Right lobe of liver (tissue), 6 donors: ENCODE results near the gene HDDC2. TPM values are rescaled to one million over a fixed set of nuclear protein-coding genes. Genes with fewer than 3 reads are reported as not detected.

Experiments
- ATAC-seq, 4 donors: fragments of 200-7000 bp; cut with Tn5 transposase; one replicate each; pipeline ENCODE4 v1.9.1; 2020; ENCODE audit warnings: mild to moderate bottlenecking in 4 of 4, moderate library complexity in 4 of 4
- DNase-seq, 3 donors: peaks; one replicate each; pipeline ENCODE4 v3.0.0-alpha.2; 2020
- H3K27ac ChIP-seq, 3 donors: fragments of 200-600 bp; one replicate each; pipeline ENCODE4 v1.8.0; 2022
- H3K27me3 ChIP-seq, 2 donors: fragments of 200-600 bp; one replicate each; pipeline ENCODE4 v1.8.0; 2022
- H3K36me3 ChIP-seq, 4 donors: fragments of 200-600 bp; sonication (generic) in 1 of 4; one replicate each; pipeline versions ENCODE4 v1.5.1 to v1.8.0; 2017 to 2022; ENCODE audit warnings: control low read depth in 1 of 4
- H3K4me1 ChIP-seq, 4 donors: fragments of 200-600 bp; sonication (generic) in 1 of 4; one replicate each; pipeline versions ENCODE4 v1.5.1 to v1.8.0; 2017 to 2022; ENCODE audit warnings: control low read depth in 1 of 4
- H3K4me3 ChIP-seq, 3 donors: fragments of 200-600 bp; one replicate each; pipeline ENCODE4 v1.8.0; 2022
- H3K9me3 ChIP-seq, 4 donors: fragments of 200-600 bp; sonication (generic) in 1 of 4; one replicate each; pipeline versions ENCODE4 v1.5.1 to v1.8.0; 2017 to 2022; ENCODE audit warnings: control low read depth in 1 of 4
- CTCF ChIP-seq, 4 donors: fragments of 200-600 bp in 3 of 4; fragments of 450-650 bp in 1 of 4; IDR thresholded peaks; one replicate each; pipeline versions ENCODE4 v1.5.1 to v1.8.0; 2016 to 2022; ENCODE audit warnings: antibody characterized with exemption in 4 of 4, mild to moderate bottlenecking in 2 of 4
- POLR2A ChIP-seq: fragments of 450-650 bp; IDR thresholded peaks from one replicate; pipeline ENCODE4 v1.6.1; 2017; ENCODE audit warnings: antibody characterized with exemption, mild to moderate bottlenecking
- WGBS: methylation state at CpG from one replicate; pipeline ENCODE4 v1.1.6; 2018; ENCODE audit warnings: low coverage, low lambda C conversion rate; ENCODE audit not compliant: insufficient coverage; ENCODE audit errors: missing lambda C conversion rate; 5-methylcytosine and 5-hydroxymethylcytosine counted together
- intact Hi-C, 2 donors: fragments of 100-400 bp; cut with DNase I; formaldehyde crosslinking; loops; one replicate each; pipeline versions ENCODE4 v1.11.2 to v1.14.1; 2022
- total RNA-seq, 6 experiments: library from RNA; depleted of rRNA in 2 of 6; stranded (reverse); fragments of >200 nt in 2 of 6; fragmentation: NEBNext Ultra II Directional in 3 of 6; extraction: Animal tissue kit (Norgen Biotek cat#: 25700) in 3 of 6; gene quantifications; one replicate each; pipeline versions ENCODE4 v1.1.0 to v1.2.4, GENCODE V29; 2016 to 2023
- donor health status: DM: no; HTN: yes; CAD: no.
- donor health status: DM: no; HTN: no; CAD: no.
- donor health status: DM: no; HTN: no; CAD: no.
- donor health status: DM: no; HTN: yes; CAD: no.
- donor health status: DM: no; HTN: yes; CAD: no.

The HDDC2 gene
- total RNA-seq, 6 experiments from 2014 or later, result 6.8 to 15.6 (median 9.5) TPM

- no peak for DNase-seq
- ATAC-seq, result no peak
- no CpG with 5 or more reads among the region's 1 CpG for WGBS
- intact Hi-C loops, result no loop called here
- TF ChIP-seq CTCF (IDR thresholded peaks at IDR 0.05), result no peak
- no peak for TF ChIP-seq POLR2A
- no peaks in the 10 kb centered on the region for H3K27me3 ChIP-seq
- H3K4me1 ChIP-seq, result peaks cover 0 to 21% (median 7%) of the 10 kb centered on the region in 4 donors
- H3K9me3 ChIP-seq, result no peaks in the 10 kb centered on the region
- no peak overlapping the region for H3K4me3 ChIP-seq
- H3K36me3 ChIP-seq, result peaks cover 0 to 13% (median 2%) of the 10 kb centered on the region in 4 donors
- H3K27ac ChIP-seq, result no peak overlapping the region
These were observed 5.3 kb downstream of the HDDC2 start for GRCh38 chr6:125296471-125296870.

- H3K27ac ChIP-seq, result peak overlapping the region in 1 of 3 donors; percentile 6
- no peaks in the 10 kb centered on the region for H3K9me3 ChIP-seq
- peak in 2 of 3 donors; percentile 34 to 75 for DNase-seq
- TF ChIP-seq POLR2A (no peak), CTCF (IDR thresholded peaks at IDR 0.05) (no peak)
- intact Hi-C loops, result no loop called here
- no peak overlapping the region for H3K4me3 ChIP-seq
- peaks cover 0 to 12% (median 2%) of the 10 kb centered on the region in 4 donors for H3K4me1 ChIP-seq
- H3K27me3 ChIP-seq, result no peaks in the 10 kb centered on the region
- peak; percentile 90 to 97 (median 94) for ATAC-seq
- 34% methylated on average over 3 of the region's 3 CpGs for WGBS
- H3K36me3 ChIP-seq, result peaks cover 0 to 13% (median 2%) of the 10 kb centered on the region in 4 donors
These were observed 6.8 kb downstream of the HDDC2 start for GRCh38 chr6:125294925-125295324.

- Histone ChIP-seq H3K36me3 (peaks cover 0 to 13% (median 2%) of the 10 kb centered on the region in 4 donors), H3K27ac (no peak overlapping the region), H3K9me3 (no peaks in the 10 kb centered on the region), H3K27me3 (no peaks in the 10 kb centered on the region), H3K4me3 (no peak overlapping the region), H3K4me1 (peaks cover 0 to 12% (median 2%) of the 10 kb centered on the region in 4 donors)
- TF ChIP-seq CTCF (IDR thresholded peaks at IDR 0.05), result no peak
- no peak for TF ChIP-seq POLR2A
- 93% methylated on average over 1 of the region's 1 CpG for WGBS
- DNase-seq (no peak), ATAC-seq (no peak)
- intact Hi-C loops, result no loop called here
These were observed 7.7 kb downstream of the HDDC2 start for GRCh38 chr6:125294036-125294435.

GRCh38 chr6:125293587-125293986, 8.2 kb downstream of the HDDC2 start:
- 94% methylated on average over 3 of the region's 3 CpGs for WGBS
- TF ChIP-seq CTCF (IDR thresholded peaks at IDR 0.05) (no peak), POLR2A (no peak)
- Histone ChIP-seq H3K27ac (no peak overlapping the region), H3K4me3 (no peak overlapping the region), H3K27me3 (no peaks in the 10 kb centered on the region), H3K9me3 (no peaks in the 10 kb centered on the region), H3K36me3 (peaks cover 0 to 8% (median 2%) of the 10 kb centered on the region in 4 donors), H3K4me1 (peaks cover 0 to 12% (median 2%) of the 10 kb centered on the region in 4 donors)
- DNase-seq (no peak), ATAC-seq (no peak)
- intact Hi-C loops, result no loop called here

GRCh38 chr6:125287718-125288117, 14.0 kb downstream of the HDDC2 start:
- no peaks in the 10 kb centered on the region for H3K4me1 ChIP-seq
- 92% methylated on average over 5 of the region's 9 CpGs for WGBS
- no peak for TF ChIP-seq POLR2A
- no peak for TF ChIP-seq CTCF (IDR thresholded peaks at IDR 0.05)
- intact Hi-C loops, result no loop called here
- H3K9me3 ChIP-seq, result no peaks in the 10 kb centered on the region
- peaks cover 0 to 2% (median 0%) of the 10 kb centered on the region in 4 donors for H3K36me3 ChIP-seq
- ATAC-seq (no peak), DNase-seq (no peak)
- no peak overlapping the region for H3K27ac ChIP-seq
- no peak overlapping the region for H3K4me3 ChIP-seq
- H3K27me3 ChIP-seq, result no peaks in the 10 kb centered on the region
